NCI-H82 (cell line): ENCODE results near the gene C19orf25.
"Not testable (repeated sequence)": the region's sequence is repeated elsewhere in the genome, so short reads cannot be mapped to it uniquely, and the experiment has no call there.

Source experiments
- DNase-seq: peaks from one replicate; lab custom pipeline; 2025; lab: John Stamatoyannopoulos, UW

C19orf25 gene

GRCh38 chr19:1449467-1450442 is 29.3 kb downstream of the C19orf25 start, which contains the start of gene APC2:
TSS of gene APC2 (plus strand) at chr19:1450121. CDS start at chr19:1453002, 2,881 bp downstream.
- peak; percentile 87 for DNase-seq

- no peak for DNase-seq
Measured at GRCh38 chr19:1447944-1448343, 31.1 kb downstream of the C19orf25 start.

- DNase-seq, result no peak
Measured at GRCh38 chr19:1447504-1447903, 31.5 kb downstream of the C19orf25 start.

GRCh38 chr19:1446713-1447481 is 32.1 kb downstream of the C19orf25 start:
- peak; percentile 26 for DNase-seq

GRCh38 chr19:1445932-1446712 is 32.9 kb downstream of the C19orf25 start:
- peak; percentile 74 for DNase-seq

GRCh38 chr19:1445185-1445931 is 33.7 kb downstream of the C19orf25 start:
- DNase-seq, result peak; percentile 70

- DNase-seq, result no peak
Measured at GRCh38 chr19:1441677-1442438, 37.2 kb downstream of the C19orf25 start.

GRCh38 chr19:1441022-1441426 is 38.0 kb downstream of the C19orf25 start:
- no peak for DNase-seq

- DNase-seq, result no peak
Measured at GRCh38 chr19:1440418-1440801, 38.6 kb downstream of the C19orf25 start.

GRCh38 chr19:1439525-1440417 is 39.2 kb downstream of the C19orf25 start:
- DNase-seq, result not testable (repeated sequence)

- DNase-seq, result no peak
Measured at GRCh38 chr19:1438933-1439354, 40.1 kb downstream of the C19orf25 start.

- peak; percentile 92 for DNase-seq
Measured at GRCh38 chr19:1438035-1438932, 40.7 kb downstream of the C19orf25 start, which contains the start of gene RPS15. TSS of gene RPS15 (plus strand) at chr19:1438396. CDS start at chr19:1438426, 30 bp downstream.

GRCh38 chr19:1437609-1438008 is 41.4 kb downstream of the C19orf25 start:
- no peak for DNase-seq

- DNase-seq, result no peak
Measured at GRCh38 chr19:1435378-1435989, 43.5 kb downstream of the C19orf25 start.

- no peak for DNase-seq
Measured at GRCh38 chr19:1434577-1435060, 44.4 kb downstream of the C19orf25 start.

- DNase-seq, result no peak
Measured at GRCh38 chr19:1434040-1434366, 45.0 kb downstream of the C19orf25 start.

- DNase-seq, result no peak
Measured at GRCh38 chr19:1433119-1434039, 45.6 kb downstream of the C19orf25 start.
